ENCODE data around the gene FAM227B. TPM values are rescaled to one million over a fixed set of nuclear protein-coding genes. Genes with fewer than 3 reads are reported as not detected.

Gene FAM227B
- polyA plus RNA-seq, 1 donor (not counting 4 experiments of a cell fraction or from before 2014, with no cell fraction given), result 7.2 TPM

GRCh38 chr15:49495993-49496753 is 124.4 kb downstream of the FAM227B start:
- Histone ChIP-seq H3K9me3 (ENCODE audit: control insufficient read depth, low read depth, low read length) (peaks cover under 1% of the 10 kb centered on the region), H3K79me2 (ENCODE audit: control insufficient read depth, insufficient read depth, low read length) (no peaks in the 10 kb centered on the region), H3K9me1 (ENCODE audit: control insufficient read depth, extremely low read depth, insufficient read depth, low read length) (no peaks in the 10 kb centered on the region), H3K9ac (ENCODE audit: control insufficient read depth, extremely low read depth, insufficient read depth, low read length) (no peak overlapping the region), H3K4me3 (ENCODE audit: control insufficient read depth in 2 of 3, extremely low read depth in 1 of 3, insufficient read depth in 2 of 3, low read depth in 1 of 3, low read length in 3 of 3) (no peak overlapping the region), H3K4me2 (ENCODE audit: control insufficient read depth, extremely low read depth, insufficient read depth, low read depth, low read length) (no peak overlapping the region), H3K27me3 (ENCODE audit: control insufficient read depth, extremely low read depth, insufficient read depth, low read length) (no peaks in the 10 kb centered on the region), H4K20me1 (ENCODE audit: control insufficient read depth, extremely low read depth, insufficient read depth, low read length) (no peaks in the 10 kb centered on the region), H3K36me3 (ENCODE audit: control insufficient read depth in 2 of 2, extremely low read depth in 1 of 2, insufficient read depth in 2 of 2, low read length in 2 of 2) (no peaks in the 10 kb centered on the region), H3K27ac (ENCODE audit: control insufficient read depth, insufficient read depth, low read length) (no peak overlapping the region), H3K4me1 (ENCODE audit: control insufficient read depth, extremely low read depth, insufficient read depth, low read length) (no peaks in the 10 kb centered on the region), H2AFZ (ENCODE audit: control insufficient read depth, low read length) (no peak overlapping the region)
- TF ChIP-seq EZH2 (IDR thresholded peaks at IDR 0.05; ENCODE audit: low read length) (no peak), CTCF (optimal IDR thresholded peaks at IDR 0.05 in 1 of 3, IDR thresholded peaks at IDR 0.05 in 1 of 3, conservative IDR thresholded peaks at IDR 0.05 in 1 of 3; ENCODE audit: extremely low read depth in 1 of 3, insufficient read depth in 2 of 3, low read length in 3 of 3) (no peak)
- DNase-seq (ENCODE audit: low read depth, low spot score), result no peak
- FAIRE-seq, result no peak
- dilution Hi-C loops (cut with MboI; ENCODE audit: extremely low pct_ligation_motif_present, low sequenced_read_pairs), result no loop called here

GRCh38 chr15:49494842-49495241 is 125.8 kb downstream of the FAM227B start:
- no peaks in the 10 kb centered on the region for H3K4me1 ChIP-seq (ENCODE audit: control insufficient read depth, extremely low read depth, insufficient read depth, low read length)
- no peak overlapping the region for H3K4me3 ChIP-seq (ENCODE audit: control insufficient read depth in 2 of 3, extremely low read depth in 1 of 3, insufficient read depth in 2 of 3, low read depth in 1 of 3, low read length in 3 of 3)
- no peak overlapping the region for H3K4me2 ChIP-seq (ENCODE audit: control insufficient read depth, extremely low read depth, insufficient read depth, low read depth, low read length)
- dilution Hi-C loops (cut with MboI; ENCODE audit: extremely low pct_ligation_motif_present, low sequenced_read_pairs), result no loop called here
- H4K20me1 ChIP-seq (ENCODE audit: control insufficient read depth, extremely low read depth, insufficient read depth, low read length), result no peaks in the 10 kb centered on the region
- no peak overlapping the region for H2AFZ ChIP-seq (ENCODE audit: control insufficient read depth, low read length)
- no peak for FAIRE-seq
- H3K9ac ChIP-seq (ENCODE audit: control insufficient read depth, extremely low read depth, insufficient read depth, low read length), result no peak overlapping the region
- no peaks in the 10 kb centered on the region for H3K9me3 ChIP-seq (ENCODE audit: control insufficient read depth, low read depth, low read length)
- no peak for DNase-seq (ENCODE audit: low read depth, low spot score)
- H3K27me3 ChIP-seq (ENCODE audit: control insufficient read depth, extremely low read depth, insufficient read depth, low read length), result no peaks in the 10 kb centered on the region
- H3K9me1 ChIP-seq (ENCODE audit: control insufficient read depth, extremely low read depth, insufficient read depth, low read length), result no peaks in the 10 kb centered on the region
- TF ChIP-seq CTCF (optimal IDR thresholded peaks at IDR 0.05 in 1 of 3, IDR thresholded peaks at IDR 0.05 in 1 of 3, conservative IDR thresholded peaks at IDR 0.05 in 1 of 3; ENCODE audit: extremely low read depth in 1 of 3, insufficient read depth in 2 of 3, low read length in 3 of 3) (no peak), EZH2 (IDR thresholded peaks at IDR 0.05; ENCODE audit: low read length) (no peak)
- H3K36me3 ChIP-seq (ENCODE audit: control insufficient read depth in 2 of 2, extremely low read depth in 1 of 2, insufficient read depth in 2 of 2, low read length in 2 of 2), result no peaks in the 10 kb centered on the region
- H3K79me2 ChIP-seq (ENCODE audit: control insufficient read depth, insufficient read depth, low read length), result no peaks in the 10 kb centered on the region
- no peak overlapping the region for H3K27ac ChIP-seq (ENCODE audit: control insufficient read depth, insufficient read depth, low read length)
